H1 (cell line): ENCODE data around the gene MANBA.
"Not testable (repeated sequence)": the region's sequence is repeated elsewhere in the genome, so short reads cannot be mapped to it uniquely, and the experiment has no call there.

Source experiments
- CBX5 ChIP-seq: fragments of 300-800, 300-1000 bp; sonication (generic); IDR thresholded peaks from 2 replicates; pipeline ENCODE4 v1.7.1; 2016; ENCODE audit warnings: antibody characterized with exemption, low read length, low read depth
- CTCF ChIP-seq, 3 experiments: IDR thresholded peaks; 1 replicate in 2 of 3; 2 replicates in 1 of 3; pipeline versions ENCODE4 v1.5.1 to v1.6.1; 2011; ENCODE audit warnings: low read length in 3 of 3, mild to moderate bottlenecking in 3 of 3, inconsistent platforms in 2 of 3, low read depth in 1 of 3, moderate library complexity in 1 of 3; ENCODE audit not compliant: insufficient read depth in 1 of 3; ENCODE audit errors: control extremely low read depth in 1 of 3
- EP300 ChIP-seq, 2 experiments: IDR thresholded peaks; 1 replicate in 1 of 2; 2 replicates in 1 of 2; pipeline ENCODE4 v1.6.1; 2011 to 2012; ENCODE audit warnings: low read depth in 2 of 2, low read length in 2 of 2, mild to moderate bottlenecking in 2 of 2, borderline replicate concordance in 1 of 2, inconsistent platforms in 1 of 2, moderate library complexity in 1 of 2
- RFX5 ChIP-seq: IDR thresholded peaks from 2 replicates; pipeline ENCODE4 v1.6.1; 2011; ENCODE audit warnings: low read depth, low read length, improper control_type of control experiment, borderline replicate concordance
- SUZ12 ChIP-seq: fragments of 200-600 bp; sonication (generic); IDR thresholded peaks from 2 replicates; pipeline ENCODE4 v1.6.1; 2012; ENCODE audit warnings: mild to moderate bottlenecking, inconsistent platforms, low read length, moderate library complexity, mixed read lengths

- not testable (repeated sequence) for TF ChIP-seq CTCF (IDR thresholded peaks at IDR 0.05; ENCODE audit: control extremely low read depth in 1 of 3, insufficient read depth in 1 of 3, low read depth in 1 of 3, low read length in 3 of 3); RFX5; CBX5; SUZ12; EP300 (IDR thresholded peaks at IDR 0.05; ENCODE audit: borderline replicate concordance in 1 of 2, low read depth in 2 of 2, low read length in 2 of 2)
Measured at GRCh38 chr4:102713774-102714173, 47.0 kb downstream of the MANBA start.
